SK-N-SH (cell line): ENCODE data around the gene ATF2. TPM values are rescaled to one million over a fixed set of nuclear protein-coding genes. Genes with fewer than 3 reads are reported as not detected.

Experiments
- CTCF ChIA-PET: fragments of 300-600, 350-600 bp; formaldehyde crosslinking; extraction: SDS; loops from one replicate; lab custom pipeline; 2021; lab: Yijun Ruan, JAX
- POLR2A ChIA-PET: fragments of 350-600 bp; sonication (Branson Sonifier 250); formaldehyde crosslinking; extraction: SDS; loops from one replicate; lab custom pipeline; 2020; ENCODE audit warnings: antibody characterized with exemption, inconsistent platforms; lab: Yijun Ruan, JAX
- DNase-seq: peaks from one replicate; pipeline ENCODE4 v3.0.0; 2012
- H2AFZ ChIP-seq: fragments of 200-600 bp; sonication (generic); 2 replicates; pipeline ENCODE4 v1.8.1; 2016; ENCODE audit warnings: antibody characterized with exemption, mild to moderate bottlenecking, low read depth
- H3F3A ChIP-seq: fragments of 200-600 bp; sonication (generic); replicated peaks from 2 replicates; pipeline ENCODE3; 2016; ENCODE audit warnings: antibody characterized with exemption, mild to moderate bottlenecking; ENCODE audit not compliant: insufficient read depth
- H3K27ac ChIP-seq, 2 experiments: fragments of 200-500 bp in 1 of 2; fragments of 200-600 bp in 1 of 2; sonication (Bioruptor generic) in 1 of 2; sonication (generic), shearing (Covaris generic) in 1 of 2; 2 replicates each; pipeline versions ENCODE4 v1.5.1 to v1.6.1; 2014 to 2016; ENCODE audit warnings: low read depth in 2 of 2, inconsistent platforms in 1 of 2, low read length in 1 of 2, mild to moderate bottlenecking in 1 of 2, mixed read lengths in 1 of 2
- H3K27me3 ChIP-seq: fragments of 200-600 bp; sonication (generic), shearing (Covaris generic); 2 replicates; pipeline ENCODE4 v1.6.1; 2016; ENCODE audit warnings: mixed run types; ENCODE audit not compliant: insufficient read depth
- H3K36me3 ChIP-seq, 2 experiments: fragments of 200-500 bp in 1 of 2; fragments of 200-600 bp in 1 of 2; sonication (Bioruptor generic) in 1 of 2; sonication (generic) in 1 of 2; replicated peaks in 1 of 2; 2 replicates each; pipeline versions ENCODE3 to v1.5.1; 2014 to 2016; ENCODE audit warnings: low read length in 1 of 2, mild to moderate bottlenecking in 1 of 2; ENCODE audit not compliant: insufficient read depth in 2 of 2, control insufficient read depth in 1 of 2
- H3K4me1 ChIP-seq, 2 experiments: fragments of 200-500 bp in 1 of 2; fragments of 200-600 bp in 1 of 2; sonication (Bioruptor generic) in 1 of 2; sonication (generic), shearing (Covaris generic) in 1 of 2; 2 replicates each; pipeline versions ENCODE4 v1.5.1 to v1.6.1; 2014 to 2016; ENCODE audit warnings: low read depth in 1 of 2, low read length in 1 of 2, mixed run types in 1 of 2; ENCODE audit not compliant: insufficient read depth in 2 of 2, control insufficient read depth in 1 of 2
- H3K4me2 ChIP-seq: fragments of 200-600 bp; sonication (generic), shearing (Covaris generic); 2 replicates; pipeline ENCODE4 v1.6.1; 2017; ENCODE audit warnings: mixed run types
- H3K4me3 ChIP-seq, 2 experiments: fragments of 200-500 bp in 1 of 2; fragments of 200-600 bp in 1 of 2; sonication (Bioruptor generic) in 1 of 2; sonication (generic), shearing (Covaris generic) in 1 of 2; 2 replicates each; pipeline versions ENCODE4 v1.5.1 to v1.8.1; 2014 to 2016; ENCODE audit warnings: low read depth in 2 of 2, inconsistent platforms in 1 of 2, low read length in 1 of 2, mild to moderate bottlenecking in 1 of 2, mixed read lengths in 1 of 2, moderate library complexity in 1 of 2
- H3K79me2 ChIP-seq: fragments of 200-600 bp; sonication (generic); 2 replicates; pipeline ENCODE4 v1.8.1; 2017; ENCODE audit warnings: mild to moderate bottlenecking; ENCODE audit not compliant: insufficient read depth
- H3K9ac ChIP-seq: fragments of 200-600 bp; sonication (generic); 2 replicates; pipeline ENCODE4 v1.6.1; 2017; ENCODE audit warnings: mixed run types
- H3K9me2 ChIP-seq: fragments of 200-600 bp; sonication (generic); 2 replicates; pipeline ENCODE4 v1.6.1; 2017; ENCODE audit warnings: mixed run types
- H3K9me3 ChIP-seq: fragments of 200-600 bp; sonication (generic); 2 replicates; pipeline ENCODE4 v1.6.1; 2017; ENCODE audit warnings: mixed run types, mild to moderate bottlenecking, moderate library complexity
- H4K20me1 ChIP-seq: fragments of 200-600 bp; sonication (generic); 2 replicates; pipeline ENCODE4 v1.6.1; 2017; ENCODE audit warnings: mild to moderate bottlenecking, mixed run types; ENCODE audit not compliant: insufficient read depth
- EP300 ChIP-seq, 2 experiments: IDR thresholded peaks; 2 replicates each; pipeline versions ENCODE4 v1.4.0 to v1.6.1; 2012; ENCODE audit warnings: borderline replicate concordance in 1 of 2, low read depth in 1 of 2, low read length in 1 of 2
- EZH2phosphoT487 ChIP-seq: fragments of 200-600 bp; sonication (generic); IDR thresholded peaks from 2 replicates; pipeline ENCODE4 v1.6.1; 2017; ENCODE audit warnings: low read depth, mixed run types, mild to moderate bottlenecking, antibody characterized with exemption, moderate library complexity, borderline replicate concordance
- MXI1 ChIP-seq: IDR thresholded peaks from 2 replicates; pipeline ENCODE4 v1.6.1; 2012; ENCODE audit warnings: mild to moderate bottlenecking, low read depth, low read length, improper control_type of control experiment
- NFIC ChIP-seq: IDR thresholded peaks from 2 replicates; pipeline ENCODE4 v1.4.0; 2012; ENCODE audit warnings: borderline replicate concordance
- RCOR1 ChIP-seq: fragments of 150-350 bp; IDR thresholded peaks from 2 replicates; pipeline ENCODE4 v1.6.1; 2017; ENCODE audit warnings: antibody characterized with exemption, low read length
- RFX5 ChIP-seq: IDR thresholded peaks from 2 replicates; pipeline ENCODE4 v1.6.1; 2012; ENCODE audit warnings: mild to moderate bottlenecking, improper control_type of control experiment, low read length
- SMC3 ChIP-seq: IDR thresholded peaks from 2 replicates; pipeline ENCODE4 v1.6.1; 2012; ENCODE audit warnings: low read depth, low read length, improper control_type of control experiment
- TAF1 ChIP-seq: IDR thresholded peaks from 2 replicates; pipeline ENCODE4 v1.6.1; 2012; ENCODE audit warnings: low read depth, mild to moderate bottlenecking, low read length, moderate library complexity, borderline replicate concordance
- YY1 ChIP-seq: IDR thresholded peaks from 2 replicates; pipeline ENCODE4 v1.4.0; 2012; ENCODE audit warnings: low read depth, mild to moderate bottlenecking
- WGBS: methylation state at CpG from one replicate; pipeline ENCODE4 v1.1.6; 2017; ENCODE audit warnings: low lambda C conversion rate; 5-methylcytosine and 5-hydroxymethylcytosine counted together
- polyA plus RNA-seq, 3 experiments: library from polyadenylated mRNA; depleted of rRNA; stranded (reverse); fragments of >200 nt; gene quantifications; 2 replicates each; pipeline ENCODE4 v1.2.3, GENCODE V29; 2012
- TF ChIP-seq, protein P1 (sequence below): fragments of 200-600 bp; sonication (generic); IDR thresholded peaks from 2 replicates; pipeline ENCODE4 v1.6.1; 2017; ENCODE audit warnings: antibody characterized with exemption, mild to moderate bottlenecking, moderate library complexity
- TF ChIP-seq, protein P2 (sequence below): fragments of 150-350 bp; IDR thresholded peaks from 2 replicates; pipeline ENCODE4 v1.6.1; 2016; ENCODE audit warnings: mild to moderate bottlenecking, low read depth, low read length
- TF ChIP-seq, protein P3 (sequence below): IDR thresholded peaks from 2 replicates; pipeline ENCODE4 v1.4.0; 2012; ENCODE audit warnings: low read depth, borderline replicate concordance
- TF ChIP-seq, protein P4 (sequence below): IDR thresholded peaks from 2 replicates; pipeline ENCODE4; 2012

The ATF2 gene
- polyA plus RNA-seq, 1 of the 3 experiments (the other 2 are of a cell fraction): 19.0 TPM

DNA sequence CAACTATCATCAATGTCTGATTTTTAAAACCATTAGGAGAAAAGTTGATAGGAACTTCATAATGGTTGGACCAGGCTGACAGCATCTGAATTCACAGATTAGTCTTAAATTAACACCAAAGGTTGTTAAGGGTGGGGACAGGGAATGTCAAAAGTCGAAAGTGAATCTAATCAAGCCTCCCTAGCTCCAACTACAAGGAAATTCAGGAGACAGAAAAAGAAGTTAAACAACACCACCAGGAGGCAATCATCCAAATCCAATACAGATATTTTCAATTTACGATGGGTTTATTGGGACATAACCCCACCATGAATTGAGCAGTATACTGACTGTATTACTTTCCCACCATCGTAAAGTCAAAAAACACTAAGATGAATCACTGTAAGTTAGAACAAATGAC, 32.8 kb downstream of the ATF2 start:
- Histone ChIP-seq H3K36me3 (peaks cover 43 to 63% of the 10 kb centered on the region in 2 experiments), H3K4me1 (no peaks in the 10 kb centered on the region; a peak in 1 of 4 replicates), H3K9me3 (no peaks in the 10 kb centered on the region), H3K9me2 (no peaks in the 10 kb centered on the region), H3F3A (no peaks in the 10 kb centered on the region), H4K20me1 (peaks cover 6% of the 10 kb centered on the region; the same call in 1 of the 2 replicates), H3K27me3 (no peaks in the 10 kb centered on the region), H2AFZ (no peak overlapping the region), H3K9ac (no peak overlapping the region), H3K4me2 (no peak overlapping the region), H3K79me2 (peaks cover 81% of the 10 kb centered on the region), H3K4me3 (no peak overlapping the region), H3K27ac (no peak overlapping the region; a peak in 1 of 4 replicates)
- TF ChIP-seq, protein P1, sequence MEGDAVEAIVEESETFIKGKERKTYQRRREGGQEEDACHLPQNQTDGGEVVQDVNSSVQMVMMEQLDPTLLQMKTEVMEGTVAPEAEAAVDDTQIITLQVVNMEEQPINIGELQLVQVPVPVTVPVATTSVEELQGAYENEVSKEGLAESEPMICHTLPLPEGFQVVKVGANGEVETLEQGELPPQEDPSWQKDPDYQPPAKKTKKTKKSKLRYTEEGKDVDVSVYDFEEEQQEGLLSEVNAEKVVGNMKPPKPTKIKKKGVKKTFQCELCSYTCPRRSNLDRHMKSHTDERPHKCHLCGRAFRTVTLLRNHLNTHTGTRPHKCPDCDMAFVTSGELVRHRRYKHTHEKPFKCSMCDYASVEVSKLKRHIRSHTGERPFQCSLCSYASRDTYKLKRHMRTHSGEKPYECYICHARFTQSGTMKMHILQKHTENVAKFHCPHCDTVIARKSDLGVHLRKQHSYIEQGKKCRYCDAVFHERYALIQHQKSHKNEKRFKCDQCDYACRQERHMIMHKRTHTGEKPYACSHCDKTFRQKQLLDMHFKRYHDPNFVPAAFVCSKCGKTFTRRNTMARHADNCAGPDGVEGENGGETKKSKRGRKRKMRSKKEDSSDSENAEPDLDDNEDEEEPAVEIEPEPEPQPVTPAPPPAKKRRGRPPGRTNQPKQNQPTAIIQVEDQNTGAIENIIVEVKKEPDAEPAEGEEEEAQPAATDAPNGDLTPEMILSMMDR: peak; percentile 22; the same call in 1 of the 2 replicates
- TF ChIP-seq NFIC: no peak
- 91% methylated on average over 3 of the region's 3 CpGs for WGBS
- ChIA-PET POLR2A (no interaction called here), CTCF (interaction anchor here (0.7 kb wide), 1 partner anchor 18 kb away, joined by 3 read pairs; no protein-coding TSS in a partner anchor)
- no peak for DNase-seq

DNA sequence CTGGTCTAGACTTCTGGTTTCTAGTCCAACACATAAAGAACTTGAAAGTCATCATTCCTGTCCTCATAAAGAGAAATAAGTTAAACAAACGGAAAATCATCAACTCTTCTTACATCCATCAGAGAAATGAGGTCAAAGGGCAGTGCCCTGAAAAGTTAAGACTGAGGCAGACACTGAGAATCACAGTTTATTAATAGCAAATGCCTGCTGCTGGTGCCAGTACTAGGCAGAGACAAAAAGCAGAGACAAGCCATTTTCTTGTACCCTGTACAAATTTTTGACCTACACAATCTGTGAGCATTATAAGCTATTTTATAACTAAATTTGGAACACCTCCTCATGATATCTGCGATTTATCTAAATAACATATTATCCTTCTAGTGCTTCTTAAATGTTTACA, 36.8 kb downstream of the ATF2 start:
- no peak overlapping the region for H3K27ac ChIP-seq
- H3K9me2 ChIP-seq: no peaks in the 10 kb centered on the region
- peaks cover 3% of the 10 kb centered on the region for H3F3A ChIP-seq
- no peak overlapping the region for H3K4me2 ChIP-seq
- CTCF ChIA-PET: no interaction called here
- no peak for DNase-seq
- H3K27me3 ChIP-seq: no peaks in the 10 kb centered on the region
- H3K4me1 ChIP-seq: no peaks in the 10 kb centered on the region; a peak in 1 of 4 replicates
- H3K79me2 ChIP-seq: peaks cover 71% of the 10 kb centered on the region
- 0 out of 2 replicates have a peak, but pooled peaks cover 5% of the 10 kb centered on the region for H3K9me3 ChIP-seq
- no peak overlapping the region for H2AFZ ChIP-seq
- no peak for TF ChIP-seq MXI1
- TF ChIP-seq, protein P2, sequence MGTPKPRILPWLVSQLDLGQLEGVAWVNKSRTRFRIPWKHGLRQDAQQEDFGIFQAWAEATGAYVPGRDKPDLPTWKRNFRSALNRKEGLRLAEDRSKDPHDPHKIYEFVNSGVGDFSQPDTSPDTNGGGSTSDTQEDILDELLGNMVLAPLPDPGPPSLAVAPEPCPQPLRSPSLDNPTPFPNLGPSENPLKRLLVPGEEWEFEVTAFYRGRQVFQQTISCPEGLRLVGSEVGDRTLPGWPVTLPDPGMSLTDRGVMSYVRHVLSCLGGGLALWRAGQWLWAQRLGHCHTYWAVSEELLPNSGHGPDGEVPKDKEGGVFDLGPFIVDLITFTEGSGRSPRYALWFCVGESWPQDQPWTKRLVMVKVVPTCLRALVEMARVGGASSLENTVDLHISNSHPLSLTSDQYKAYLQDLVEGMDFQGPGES: no peak
- TF ChIP-seq EP300 (IDR thresholded peaks at IDR 0.05; ENCODE audit: borderline replicate concordance in 1 of 2, low read depth in 1 of 2, low read length in 1 of 2): no peak
- TF ChIP-seq, protein P3, sequence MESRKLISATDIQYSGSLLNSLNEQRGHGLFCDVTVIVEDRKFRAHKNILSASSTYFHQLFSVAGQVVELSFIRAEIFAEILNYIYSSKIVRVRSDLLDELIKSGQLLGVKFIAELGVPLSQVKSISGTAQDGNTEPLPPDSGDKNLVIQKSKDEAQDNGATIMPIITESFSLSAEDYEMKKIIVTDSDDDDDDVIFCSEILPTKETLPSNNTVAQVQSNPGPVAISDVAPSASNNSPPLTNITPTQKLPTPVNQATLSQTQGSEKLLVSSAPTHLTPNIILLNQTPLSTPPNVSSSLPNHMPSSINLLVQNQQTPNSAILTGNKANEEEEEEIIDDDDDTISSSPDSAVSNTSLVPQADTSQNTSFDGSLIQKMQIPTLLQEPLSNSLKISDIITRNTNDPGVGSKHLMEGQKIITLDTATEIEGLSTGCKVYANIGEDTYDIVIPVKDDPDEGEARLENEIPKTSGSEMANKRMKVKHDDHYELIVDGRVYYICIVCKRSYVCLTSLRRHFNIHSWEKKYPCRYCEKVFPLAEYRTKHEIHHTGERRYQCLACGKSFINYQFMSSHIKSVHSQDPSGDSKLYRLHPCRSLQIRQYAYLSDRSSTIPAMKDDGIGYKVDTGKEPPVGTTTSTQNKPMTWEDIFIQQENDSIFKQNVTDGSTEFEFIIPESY: no peak
- TF ChIP-seq TAF1: no peak
- TF ChIP-seq RFX5: no peak
- TF ChIP-seq, protein P1: no peak
- TF ChIP-seq EZH2phosphoT487: no peak
- no peak for TF ChIP-seq YY1
- no peak for TF ChIP-seq SMC3
- no peak for TF ChIP-seq RCOR1
- TF ChIP-seq, protein P4, sequence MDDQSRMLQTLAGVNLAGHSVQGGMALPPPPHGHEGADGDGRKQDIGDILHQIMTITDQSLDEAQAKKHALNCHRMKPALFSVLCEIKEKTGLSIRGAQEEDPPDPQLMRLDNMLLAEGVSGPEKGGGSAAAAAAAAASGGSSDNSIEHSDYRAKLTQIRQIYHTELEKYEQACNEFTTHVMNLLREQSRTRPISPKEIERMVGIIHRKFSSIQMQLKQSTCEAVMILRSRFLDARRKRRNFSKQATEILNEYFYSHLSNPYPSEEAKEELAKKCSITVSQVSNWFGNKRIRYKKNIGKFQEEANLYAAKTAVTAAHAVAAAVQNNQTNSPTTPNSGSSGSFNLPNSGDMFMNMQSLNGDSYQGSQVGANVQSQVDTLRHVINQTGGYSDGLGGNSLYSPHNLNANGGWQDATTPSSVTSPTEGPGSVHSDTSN: no peak
- no peak overlapping the region for H3K4me3 ChIP-seq
- POLR2A ChIA-PET: no interaction called here
- no peak overlapping the region for H3K9ac ChIP-seq
- WGBS: 95% methylated on average over 2 of the region's 2 CpGs
- peaks cover 52 to 78% of the 10 kb centered on the region in 2 experiments for H3K36me3 ChIP-seq
- no peaks in the 10 kb centered on the region for H4K20me1 ChIP-seq
